ENCODE data around the gene OBSCN.
"Not testable (repeated sequence)": the region's sequence is repeated elsewhere in the genome, so short reads cannot be mapped to it uniquely, and the experiment has no call there.

Gene OBSCN

GRCh38 chr1:228263636-228264035 is 55.8 kb downstream of the OBSCN start:
- DNase-seq (ENCODE audit: low spot score), result no peak

- DNase-seq (ENCODE audit: low spot score), result no peak
These were observed 56.4 kb downstream of the OBSCN start for GRCh38 chr1:228264090-228264829.

- no peak for DNase-seq (ENCODE audit: low spot score)
These were observed 57.3 kb downstream of the OBSCN start for GRCh38 chr1:228265167-228265566.

GRCh38 chr1:228267962-228268880 is 60.4 kb downstream of the OBSCN start:
- DNase-seq (ENCODE audit: low spot score), result no peak

GRCh38 chr1:228268881-228269265 is 61.0 kb downstream of the OBSCN start:
- no peak for DNase-seq (ENCODE audit: low spot score)

- not testable (repeated sequence) for DNase-seq (ENCODE audit: low spot score)
These were observed 61.6 kb downstream of the OBSCN start for GRCh38 chr1:228269431-228269830.

GRCh38 chr1:228270032-228270431 is 62.2 kb downstream of the OBSCN start:
- DNase-seq (ENCODE audit: low spot score), result no peak

GRCh38 chr1:228271701-228272251 is 63.9 kb downstream of the OBSCN start:
- DNase-seq (ENCODE audit: low spot score), result no peak

GRCh38 chr1:228272331-228272791 is 64.5 kb downstream of the OBSCN start:
- no peak for DNase-seq (ENCODE audit: low spot score)

- no peak for DNase-seq (ENCODE audit: low spot score)
These were observed 65.2 kb downstream of the OBSCN start for GRCh38 chr1:228272831-228273571.

- DNase-seq (ENCODE audit: low spot score), result no peak
These were observed 66.0 kb downstream of the OBSCN start for GRCh38 chr1:228273720-228274451.

- DNase-seq (ENCODE audit: low spot score), result no peak
These were observed 66.8 kb downstream of the OBSCN start for GRCh38 chr1:228274452-228275178.

- no peak for DNase-seq (ENCODE audit: low spot score)
These were observed 67.3 kb downstream of the OBSCN start for GRCh38 chr1:228275179-228275429.

GRCh38 chr1:228275430-228276173 is 67.8 kb downstream of the OBSCN start:
- DNase-seq (ENCODE audit: low spot score), result peak; percentile 52

- no peak for DNase-seq (ENCODE audit: low spot score)
These were observed 68.5 kb downstream of the OBSCN start for GRCh38 chr1:228276174-228276831.

- no peak for DNase-seq (ENCODE audit: low spot score)
These were observed 69.2 kb downstream of the OBSCN start for GRCh38 chr1:228276901-228277490.

- no peak for DNase-seq (ENCODE audit: low spot score)
These were observed 69.9 kb downstream of the OBSCN start for GRCh38 chr1:228277491-228278431.

GRCh38 chr1:228278432-228278941 is 70.6 kb downstream of the OBSCN start:
- DNase-seq (ENCODE audit: low spot score), result no peak
